Stimulated activated CD8-positive, alpha-beta memory T cell treated with anti-CD3 and anti-CD28 coated beads, Interleukin-15, amount 100 ng/mL, for 24 hours (primary cell): ENCODE data around the gene HFE.

Source experiments
- DNase-seq: peaks from one replicate; pipeline ENCODE4 v3.0.0-alpha.2; 2020; ENCODE audit warnings: low read depth

HFE gene

GRCh38 chr6:26136321-26136720, 49.1 kb downstream of the HFE start:
- DNase-seq, result no peak

- DNase-seq, result no peak
Observed at GRCh38 chr6:26140254-26140966, 53.2 kb downstream of the HFE start.

- no peak for DNase-seq
Observed at GRCh38 chr6:26140967-26141294, 53.7 kb downstream of the HFE start.

- no peak for DNase-seq
Observed at GRCh38 chr6:26141378-26141904, 54.2 kb downstream of the HFE start.

- no peak for DNase-seq
Observed at GRCh38 chr6:26142026-26142425, 54.8 kb downstream of the HFE start.
